ENCODE measurements around the gene TMEM120B. TPM values are rescaled to one million over a fixed set of nuclear protein-coding genes. Genes with fewer than 3 reads are reported as not detected.

The TMEM120B gene
- total and polyA plus RNA-seq, 2 of the 13 experiments (the other 11 are each of a cell fraction or from before 2014, with no cell fraction given) = 7.1 to 12.9 TPM

- 0 out of 2 replicates have a peak, but pooled peaks have one; percentile 33 for TF ChIP-seq ZNF770 (CRISPR knock-in tag; IDR thresholded peaks at IDR 0.05)
- peak; percentile 69; the same call in 1 of the 2 replicates for TF ChIP-seq AHR (CRISPR knock-in tag; IDR thresholded peaks at IDR 0.05)
- TF ChIP-seq E2F1 (CRISPR knock-in tag; IDR thresholded peaks at IDR 0.05) = 0 out of 2 replicates have a peak, but pooled peaks have one; percentile 33
- peak; percentile 39; the same call in 1 of the 2 replicates for TF ChIP-seq HOXA3 (CRISPR knock-in tag; IDR thresholded peaks at IDR 0.05)
- TF ChIP-seq KMT2B (CRISPR knock-in tag; IDR thresholded peaks at IDR 0.05) = 0 out of 2 replicates have a peak, but pooled peaks have one; percentile 25
- TF ChIP-seq HNRNPK (IDR thresholded peaks at IDR 0.05; ENCODE audit: low read depth, low read length, poor library complexity, severe bottlenecking) = peak; percentile 57
- peak; percentile 56; the same call in 1 of the 2 replicates for TF ChIP-seq TBX2 (CRISPR knock-in tag; IDR thresholded peaks at IDR 0.05; ENCODE audit: borderline replicate concordance)
- TF ChIP-seq EP300 (IDR thresholded peaks at IDR 0.05; ENCODE audit: low read depth in 2 of 2, low read length in 2 of 2) = peak; percentile 13 to 25; a peak in 1 of 4 replicates
- 0 out of 2 replicates have a peak, but pooled peaks have one; percentile 21 for TF ChIP-seq EP300 (CRISPR knock-in tag; IDR thresholded peaks at IDR 0.05; ENCODE audit: borderline replicate concordance)
- TF ChIP-seq ONECUT2 (CRISPR knock-in tag; IDR thresholded peaks at IDR 0.05) = peak; percentile 22; the same call in 1 of the 2 replicates
- TF ChIP-seq ZNF710 (CRISPR knock-in tag; IDR thresholded peaks at IDR 0.05; ENCODE audit: borderline replicate concordance) = 0 out of 2 replicates have a peak, but pooled peaks have one; percentile 23
- peak; percentile 45; the same call in 1 of the 2 replicates for TF ChIP-seq STAT5B (CRISPR knock-in tag; IDR thresholded peaks at IDR 0.05)
- peak; percentile 78 for TF ChIP-seq XRCC5 (optimal IDR thresholded peaks at IDR 0.05; ENCODE audit: low read length)
- peak; percentile 76 for TF ChIP-seq MIXL1 (CRISPR knock-in tag; IDR thresholded peaks at IDR 0.05)
- peak in 1 of 2 experiments; percentile 40; a peak in 1 of 4 replicates for TF ChIP-seq REST (IDR thresholded peaks at IDR 0.05; ENCODE audit: borderline replicate concordance in 1 of 2, low read depth in 1 of 2, low read length in 2 of 2)
- TF ChIP-seq ZSCAN30 (CRISPR knock-in tag; IDR thresholded peaks at IDR 0.05) = peak; percentile 77; the same call in 1 of the 2 replicates
- TF ChIP-seq MXD3 (CRISPR knock-in tag; IDR thresholded peaks at IDR 0.05) = peak; percentile 84; the same call in 1 of the 2 replicates
These were observed 90.5 kb downstream of the TMEM120B start (continued) for GRCh38 chr12:121802843-121803698.
